Muscle of arm (tissue), 12 donors: Measurements from ENCODE around the gene PSG7. TPM values are rescaled to one million over a fixed set of nuclear protein-coding genes. Genes with fewer than 3 reads are reported as not detected.
"Not testable (repeated sequence)": the region's sequence is repeated elsewhere in the genome, so short reads cannot be mapped to it uniquely, and the experiment has no call there.

Experiments
- DNase-seq: peaks from one replicate; pipeline ENCODE4 v3.0.0-alpha.2; 2013
- polyA plus RNA-seq, 12 donors: library from polyadenylated mRNA; unstranded; fragments of 120-200 nt; gene quantifications; one replicate each; pipeline ENCODE4 v1.2.1, GENCODE V29; 2013; ENCODE audit not compliant: insufficient read length in 12 of 12

Gene PSG7
- polyA plus RNA-seq, 12 donors: 0.11 to 0.78 (median 0.53) TPM; not detected in 8

- DNase-seq: not testable (repeated sequence)
Measured at GRCh38 chr19:42916931-42917330, 20.1 kb downstream of the PSG7 start.

GRCh38 chr19:42913516-42913915 lies 23.5 kb downstream of the PSG7 start:
- not testable (repeated sequence) for DNase-seq

GRCh38 chr19:42912941-42913340 lies 24.1 kb downstream of the PSG7 start:
- DNase-seq: not testable (repeated sequence)

DNA sequence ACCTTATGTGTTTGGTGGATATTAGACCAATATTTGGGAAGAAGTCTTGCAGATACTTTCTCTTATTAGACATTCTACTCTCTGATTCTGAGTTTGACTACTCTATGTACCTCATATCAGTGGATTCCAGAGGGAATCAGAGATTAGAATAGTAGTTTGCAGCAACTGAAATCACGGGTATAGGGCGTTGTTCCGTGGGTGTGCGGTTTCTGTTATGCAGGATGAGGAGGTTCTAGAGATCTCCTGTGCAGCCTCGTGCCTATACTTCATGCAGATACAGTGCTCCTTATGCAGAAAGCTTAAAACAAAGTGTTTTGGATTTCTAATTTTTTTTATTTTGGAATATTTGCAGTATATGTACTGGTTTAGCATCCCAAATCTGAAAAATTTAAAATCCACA lies 25.3 kb downstream of the PSG7 start:
- DNase-seq: not testable (repeated sequence)

DNA sequence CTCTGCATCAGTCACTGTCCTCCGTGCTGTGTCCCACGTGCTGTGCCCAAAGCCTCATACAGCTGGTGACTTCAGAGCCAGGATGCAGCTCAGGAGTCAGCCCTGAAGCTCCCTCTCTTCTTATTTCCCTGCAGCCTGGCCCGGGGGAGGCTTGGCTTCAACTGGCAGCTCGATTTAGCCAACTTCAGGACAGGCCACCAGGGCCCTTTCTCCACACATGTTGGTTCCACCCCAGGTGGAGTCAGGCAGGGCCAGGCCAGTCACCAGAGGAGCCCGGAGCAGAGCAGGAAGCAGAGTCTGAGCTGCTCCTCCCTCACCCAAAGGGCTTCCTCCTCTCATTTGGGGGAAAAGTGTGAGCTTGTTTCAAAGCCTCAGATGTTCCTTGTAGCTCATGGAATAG lies 30.8 kb downstream of the PSG7 start:
- not testable (repeated sequence) for DNase-seq

- not testable (repeated sequence) for DNase-seq
Measured at GRCh38 chr19:42900561-42900960, 36.4 kb downstream of the PSG7 start.

- not testable (repeated sequence) for DNase-seq
Measured at GRCh38 chr19:42899674-42900073, 37.3 kb downstream of the PSG7 start.

DNA sequence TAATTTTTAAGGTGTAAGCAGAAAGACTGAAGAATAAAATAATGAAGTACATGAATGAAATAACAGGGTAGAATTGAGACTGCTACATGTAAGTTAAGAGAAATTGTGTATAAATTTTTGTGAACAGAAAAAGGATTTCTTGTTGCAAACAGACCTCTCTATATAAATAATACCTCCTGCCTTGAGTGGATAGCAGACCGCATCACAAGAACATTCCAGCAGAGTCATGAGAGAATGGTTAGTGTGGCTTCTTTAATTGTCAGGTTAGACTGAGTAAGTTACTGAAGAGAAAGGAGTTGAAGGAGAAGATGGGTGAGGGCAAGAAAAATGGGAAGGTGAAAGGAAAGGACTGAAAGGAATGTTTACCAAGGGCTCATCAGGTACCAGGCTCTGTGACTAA lies 37.9 kb downstream of the PSG7 start:
- DNase-seq: not testable (repeated sequence)

DNA sequence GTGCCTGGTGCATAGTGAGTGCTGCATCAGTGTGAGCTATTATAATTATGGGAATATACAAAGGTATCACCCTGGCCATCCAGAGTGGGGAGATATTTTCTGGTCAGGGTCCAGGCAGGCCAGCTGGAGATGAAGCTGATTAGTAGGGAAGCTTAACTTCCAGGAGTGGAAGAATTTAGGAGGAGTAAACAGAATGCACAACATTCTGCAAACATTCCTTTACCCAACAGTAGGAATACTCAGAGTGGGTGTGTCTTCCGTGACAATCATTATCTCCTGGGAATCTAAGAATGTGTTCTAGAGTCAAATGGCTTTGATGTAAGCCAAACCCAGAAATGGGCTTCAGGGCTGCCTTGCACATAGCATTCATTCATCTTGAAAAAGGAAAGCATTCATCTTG lies 38.4 kb downstream of the PSG7 start:
- not testable (repeated sequence) for DNase-seq

GRCh38 chr19:42897729-42898128 lies 39.3 kb downstream of the PSG7 start:
- not testable (repeated sequence) for DNase-seq

DNA sequence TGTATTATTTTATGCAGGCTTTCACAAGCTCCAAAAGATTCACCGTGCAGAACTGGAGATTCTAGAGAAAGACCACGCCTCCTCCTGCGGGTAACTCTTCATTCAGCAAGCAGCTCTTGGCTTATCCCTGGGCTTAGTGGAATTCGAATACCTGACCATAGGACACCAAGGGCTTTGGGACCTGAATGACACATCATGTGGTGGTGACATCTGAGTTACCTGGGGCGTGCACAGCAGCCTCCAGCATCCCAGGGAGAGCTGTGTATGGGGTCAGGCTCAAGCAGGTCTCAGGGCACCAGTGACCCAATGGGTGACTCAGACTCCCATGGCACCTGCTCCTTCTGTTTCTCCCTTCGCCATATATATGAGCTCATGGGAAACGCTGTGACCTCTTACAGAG lies 46.6 kb downstream of the PSG7 start:
- DNase-seq: not testable (repeated sequence)

DNA sequence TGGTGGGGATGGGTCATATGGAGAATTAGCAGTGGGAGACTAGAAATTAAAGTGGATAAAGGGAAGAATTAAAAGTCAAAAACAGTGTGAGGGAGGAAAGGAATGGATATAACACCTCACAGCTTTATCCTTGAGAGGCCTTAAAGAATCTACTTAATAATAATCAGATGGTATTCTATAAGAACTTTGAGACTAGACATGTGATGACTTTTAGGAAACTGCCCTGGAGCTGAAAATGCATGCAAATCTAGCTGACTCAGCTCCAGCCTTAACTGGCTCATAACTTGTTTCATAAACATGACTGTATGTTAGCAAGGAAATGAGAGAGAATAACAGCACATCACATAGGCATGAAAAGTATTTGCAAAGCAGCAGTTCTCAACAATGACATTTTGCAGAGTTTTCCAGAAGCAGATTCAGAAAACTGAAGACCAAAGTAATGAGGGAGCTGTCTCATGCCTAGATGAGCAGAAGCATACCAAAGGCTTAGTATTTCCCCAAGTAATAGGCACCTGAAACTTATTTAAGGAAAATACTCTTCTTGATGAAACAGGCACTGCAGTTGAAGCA lies 49.0 kb downstream of the PSG7 start:
- not testable (repeated sequence) for DNase-seq

GRCh38 chr19:42882730-42883129 lies 54.3 kb downstream of the PSG7 start:
- not testable (repeated sequence) for DNase-seq

- DNase-seq: not testable (repeated sequence)
Measured at GRCh38 chr19:42882010-42882409, 55.0 kb downstream of the PSG7 start.

- DNase-seq: not testable (repeated sequence)
Measured at GRCh38 chr19:42881279-42881678, 55.7 kb downstream of the PSG7 start.

GRCh38 chr19:42880621-42881020 lies 56.4 kb downstream of the PSG7 start:
- not testable (repeated sequence) for DNase-seq

DNA sequence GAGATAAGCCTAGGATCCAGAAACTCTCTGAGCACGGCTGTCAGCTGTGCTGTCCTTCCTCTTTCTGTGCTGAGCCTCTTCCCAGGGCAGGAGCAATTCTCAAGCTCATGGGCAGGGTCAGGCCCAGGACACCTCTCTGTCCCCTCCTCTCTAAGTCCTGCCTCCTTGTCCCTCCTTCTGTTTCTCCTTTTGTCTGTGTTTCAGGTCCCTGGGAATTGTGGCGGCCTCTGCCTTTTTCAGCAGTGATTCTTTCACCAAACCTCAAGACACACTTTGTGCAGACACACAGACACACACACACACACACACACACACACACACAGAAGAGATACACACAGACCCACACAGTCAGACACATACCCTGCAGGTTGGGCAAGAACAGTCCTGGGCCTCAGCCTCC lies 57.4 kb downstream of the PSG7 start, which contains the start of gene PSG1:
Gene PSG1, minus strand, starts transcription at position 101 of the 400 bp plus-strand sequence. CDS start 132 bp downstream, outside the sequence.
- DNase-seq: no peak

GRCh38 chr19:42876596-42876995 lies 60.4 kb downstream of the PSG7 start:
- not testable (repeated sequence) for DNase-seq

DNA sequence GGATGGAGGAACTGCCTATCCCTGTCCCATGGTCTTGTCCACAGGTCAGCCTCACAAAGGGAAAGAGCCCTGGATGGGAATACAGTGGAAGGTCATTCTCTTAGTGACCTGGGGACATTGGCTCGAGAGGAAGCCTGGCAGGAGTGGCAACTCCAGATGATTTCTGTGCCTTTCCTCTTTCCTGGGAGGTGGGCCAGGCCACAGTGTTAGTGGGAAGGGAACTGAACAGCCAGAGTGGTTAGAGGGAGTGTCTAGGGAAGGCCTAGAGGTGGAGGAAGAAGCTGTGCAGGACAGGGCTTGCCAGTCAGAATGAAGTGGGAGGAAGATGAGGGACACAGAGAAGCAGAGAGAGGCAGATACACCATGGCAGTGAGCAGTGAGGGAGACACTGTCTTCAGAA lies 61.1 kb downstream of the PSG7 start:
- not testable (repeated sequence) for DNase-seq

DNA sequence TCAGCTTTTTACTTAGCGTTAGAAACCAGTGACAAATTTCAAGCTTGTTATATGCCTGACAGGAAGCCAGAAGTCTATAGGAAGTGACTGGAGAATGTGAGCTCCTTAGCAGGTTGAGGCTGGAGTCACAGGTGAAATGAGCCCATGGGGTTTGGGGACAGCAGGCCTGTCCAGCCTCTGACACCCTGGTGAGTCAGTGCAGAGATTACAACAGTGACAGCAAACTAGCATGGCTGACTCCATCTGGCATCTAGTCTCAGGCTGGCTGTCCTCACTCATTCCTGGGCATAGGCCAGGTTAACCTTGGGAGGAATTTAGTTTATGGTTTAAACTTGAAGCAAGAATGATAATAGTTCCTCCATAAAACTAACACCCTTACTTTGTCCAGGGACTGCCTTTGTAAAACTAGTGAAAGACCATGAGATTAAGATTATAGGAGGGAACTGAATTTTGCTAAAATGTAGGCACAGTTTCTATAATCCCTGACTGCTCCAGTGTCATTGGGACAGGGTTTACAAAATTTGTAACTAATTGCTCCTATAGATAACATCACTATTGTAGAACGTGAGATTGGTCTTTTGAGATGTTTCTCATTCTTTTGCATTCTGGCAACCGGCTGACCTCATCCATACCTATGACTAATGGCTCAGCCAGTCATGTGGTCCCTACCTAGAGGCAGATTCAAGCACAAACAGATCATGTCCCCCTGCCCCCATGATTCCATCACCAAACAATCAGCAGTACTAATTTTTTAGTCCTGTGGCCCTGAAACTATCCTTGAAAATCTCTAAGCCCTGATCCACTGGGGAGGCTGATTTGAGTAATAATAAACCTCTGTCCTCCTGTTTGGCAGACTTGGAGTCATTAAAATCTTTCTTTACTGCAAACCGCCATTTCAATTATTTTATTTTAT lies 61.9 kb downstream of the PSG7 start:
- DNase-seq: not testable (repeated sequence)

- not testable (repeated sequence) for DNase-seq
Measured at GRCh38 chr19:42874136-42874535, 62.9 kb downstream of the PSG7 start.
